Breast epithelium (tissue), 4 donors: ENCODE measurements around the gene DYNLRB1. TPM values are rescaled to one million over a fixed set of nuclear protein-coding genes. Genes with fewer than 3 reads are reported as not detected.

Experiments used
- DNase-seq, 2 donors: peaks; one replicate each; pipeline ENCODE4 v3.0.0-alpha.2; 2019; ENCODE audit warnings: low spot score in 2 of 2
- H3K27ac ChIP-seq, 2 donors: fragments of 200-600 bp; sonication (generic) in 1 of 2; one replicate each; pipeline ENCODE4 v1.5.1; 2016 to 2019; ENCODE audit warnings: mild to moderate bottlenecking in 1 of 2
- H3K27me3 ChIP-seq, 2 donors: fragments of 200-600 bp; sonication (generic) in 1 of 2; one replicate each; pipeline versions ENCODE4 v1.5.1 to v1.6.0; 2017 to 2019; ENCODE audit warnings: control low read depth in 1 of 2, mild to moderate bottlenecking in 1 of 2
- H3K36me3 ChIP-seq: fragments of 200-600 bp; one replicate; pipeline ENCODE4 v1.5.1; 2019
- H3K4me1 ChIP-seq, 2 donors: fragments of 200-600 bp; sonication (generic); one replicate each; pipeline ENCODE4 v1.5.1; 2016 to 2019; ENCODE audit warnings: control low read depth in 1 of 2
- H3K4me3 ChIP-seq, 3 donors: fragments of 200-600 bp; sonication (generic); 1 replicate in 2 of 3; 2 replicates in 1 of 3; pipeline ENCODE4 v1.5.1; 2016 to 2019; ENCODE audit warnings: mild to moderate bottlenecking in 3 of 3, moderate library complexity in 2 of 3
- H3K9me3 ChIP-seq, 2 donors: fragments of 200-600 bp; sonication (generic) in 1 of 2; one replicate each; pipeline ENCODE4 v1.5.1; 2016 to 2019; ENCODE audit warnings: control low read depth in 1 of 2
- CTCF ChIP-seq, 3 donors: fragments of 450-650 bp; IDR thresholded peaks; one replicate each; pipeline ENCODE4 v1.5.1; 2016 to 2017; ENCODE audit warnings: antibody characterized with exemption in 3 of 3, mild to moderate bottlenecking in 3 of 3, moderate library complexity in 3 of 3
- POLR2A ChIP-seq: fragments of 450-650 bp; IDR thresholded peaks from one replicate; pipeline ENCODE4 v1.6.1; 2016; ENCODE audit warnings: antibody characterized with exemption, mild to moderate bottlenecking, moderate library complexity
- POLR2AphosphoS5 ChIP-seq, 3 donors: sonication (generic); formaldehyde crosslinking; IDR thresholded peaks; one replicate each; pipeline ENCODE4 v1.6.1; 2017; ENCODE audit warnings: antibody characterized with exemption in 3 of 3
- intact Hi-C: fragments of 100-400 bp; cut with DNase I; formaldehyde crosslinking; loops from one replicate; pipeline ENCODE4 v1.15.1; 2023; ENCODE audit warnings: low total_unique reads
- total RNA-seq, 3 donors: library from RNA; depleted of rRNA; stranded (reverse); fragments of >200 nt; gene quantifications; one replicate each; pipeline ENCODE4 v1.1.0, GENCODE V29; 2016

Gene DYNLRB1
- total RNA-seq, 3 donors from 2014 or later = 77.7 to 100.0 (median 98.1) TPM

DNA sequence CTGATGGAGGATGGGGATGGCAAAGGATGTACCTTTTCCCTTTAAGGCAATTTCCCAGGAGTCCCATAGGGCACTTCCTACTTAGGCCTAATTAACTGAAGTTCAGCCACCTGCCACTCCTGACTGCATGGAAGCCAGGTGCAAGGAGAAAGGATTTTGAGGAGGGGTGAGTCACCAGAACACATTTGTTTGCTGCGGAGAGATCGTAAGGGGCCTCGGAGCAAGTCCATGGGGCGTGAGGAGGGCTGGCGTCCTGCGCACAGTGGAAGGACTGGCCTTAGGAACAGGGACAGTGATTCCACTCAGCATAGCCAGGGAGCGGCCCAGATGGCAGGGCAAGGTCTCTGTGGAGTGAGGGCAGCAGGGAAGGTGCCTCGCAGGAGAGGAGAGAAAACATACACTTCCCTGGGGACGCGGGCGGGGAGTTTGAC, 30.5 kb downstream of the DYNLRB1 start:
- H3K9me3 ChIP-seq = no peaks in the 10 kb centered on the region
- intact Hi-C loops = no loop called here
- no peaks in the 10 kb centered on the region for H3K27me3 ChIP-seq
- no peak overlapping the region for H3K27ac ChIP-seq
- no peak for DNase-seq
- H3K4me1 ChIP-seq = no peaks in the 10 kb centered on the region
- no peak for TF ChIP-seq POLR2A
- TF ChIP-seq CTCF (IDR thresholded peaks at IDR 0.05) = no peak
- TF ChIP-seq POLR2AphosphoS5 (IDR thresholded peaks at IDR 0.05) = no peak
- H3K4me3 ChIP-seq = no peak overlapping the region
- H3K36me3 ChIP-seq = no peaks in the 10 kb centered on the region

DNA sequence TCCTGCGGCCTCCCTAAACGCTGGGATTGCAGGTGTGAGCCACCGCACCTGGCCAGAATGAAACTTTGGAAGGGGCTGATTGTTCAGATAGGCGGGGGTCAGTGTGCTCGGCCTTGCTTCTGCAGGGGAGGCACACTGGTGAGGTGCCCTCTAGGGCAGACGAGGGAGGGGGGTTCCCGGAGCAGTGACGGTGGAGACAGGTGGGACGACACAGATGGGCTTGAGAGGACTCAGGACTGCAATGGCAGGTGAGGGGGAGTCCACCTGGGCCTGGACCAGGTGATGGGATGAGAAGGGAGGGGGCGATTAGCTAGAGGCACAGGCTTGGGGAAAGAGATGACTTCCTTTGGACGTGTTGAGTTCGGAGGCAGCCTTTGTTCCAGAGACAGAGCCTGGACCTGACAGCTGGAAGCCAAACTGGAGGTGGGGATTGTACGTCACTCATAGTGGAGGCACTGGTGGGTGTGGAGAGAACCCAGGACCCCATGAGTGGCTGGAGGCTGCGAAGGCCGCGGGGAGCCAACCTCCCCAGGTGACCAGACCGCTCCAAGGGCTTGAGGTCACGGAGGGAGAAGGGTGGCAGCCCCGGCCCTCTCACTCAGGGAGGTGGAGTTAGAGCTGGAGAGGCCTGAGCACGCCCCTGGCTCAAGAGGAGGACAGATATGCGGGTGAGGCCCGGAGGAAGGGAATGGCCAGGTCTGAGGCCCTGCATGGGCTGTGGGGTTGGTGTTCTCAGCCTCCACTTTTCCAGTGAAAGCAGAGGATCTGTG, 31.8 kb downstream of the DYNLRB1 start:
- Histone ChIP-seq H3K27ac (no peak overlapping the region), H3K4me1 (no peaks in the 10 kb centered on the region), H3K36me3 (no peaks in the 10 kb centered on the region), H3K9me3 (no peaks in the 10 kb centered on the region), H3K4me3 (no peak overlapping the region), H3K27me3 (no peaks in the 10 kb centered on the region)
- no peak for DNase-seq
- TF ChIP-seq CTCF (IDR thresholded peaks at IDR 0.05) (no peak), POLR2AphosphoS5 (IDR thresholded peaks at IDR 0.05) (no peak), POLR2A (no peak)
- intact Hi-C loops = loop anchor here (1.0 kb wide), 1 partner anchor 17 kb away; no protein-coding TSS in a partner anchor

GRCh38 chr20:34549291-34549928, 33.2 kb downstream of the DYNLRB1 start:
- Histone ChIP-seq H3K9me3 (no peaks in the 10 kb centered on the region), H3K27ac (no peak overlapping the region), H3K36me3 (no peaks in the 10 kb centered on the region), H3K27me3 (no peaks in the 10 kb centered on the region), H3K4me1 (no peaks in the 10 kb centered on the region), H3K4me3 (no peak overlapping the region)
- DNase-seq = no peak
- intact Hi-C loops = no loop called here
- TF ChIP-seq POLR2AphosphoS5 (IDR thresholded peaks at IDR 0.05) = no peak

GRCh38 chr20:34549929-34550305, 33.7 kb downstream of the DYNLRB1 start:
- Histone ChIP-seq H3K9me3 (no peaks in the 10 kb centered on the region), H3K4me3 (no peak overlapping the region), H3K27me3 (no peaks in the 10 kb centered on the region), H3K27ac (no peak overlapping the region), H3K36me3 (no peaks in the 10 kb centered on the region), H3K4me1 (no peaks in the 10 kb centered on the region)
- DNase-seq = no peak
- TF ChIP-seq POLR2AphosphoS5 (IDR thresholded peaks at IDR 0.05) (no peak), CTCF (IDR thresholded peaks at IDR 0.05) (no peak), POLR2A (no peak)
- intact Hi-C loops = no loop called here

DNA sequence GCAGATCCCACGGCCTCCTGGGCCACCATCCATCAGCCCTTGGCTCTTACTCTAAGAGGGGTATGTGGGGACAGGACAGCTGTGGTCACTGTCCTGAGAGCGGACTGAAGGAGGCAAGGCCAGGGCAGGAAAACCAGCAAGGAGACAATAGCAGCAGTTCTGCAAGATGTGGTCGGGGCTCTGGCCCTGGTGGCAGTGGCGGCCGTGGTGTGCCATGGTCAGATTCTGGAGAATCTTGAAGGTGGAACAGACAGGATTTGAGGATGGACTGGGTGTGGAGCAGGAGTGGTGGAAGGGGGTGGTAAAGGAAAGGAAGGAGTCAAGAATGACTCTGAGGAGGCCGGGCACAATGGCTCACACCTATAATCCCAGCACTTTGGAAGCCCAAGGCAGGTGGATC, 36.3 kb downstream of the DYNLRB1 start:
- Histone ChIP-seq H3K27ac (no peak overlapping the region), H3K9me3 (no peaks in the 10 kb centered on the region), H3K4me3 (no peak overlapping the region), H3K4me1 (no peaks in the 10 kb centered on the region), H3K27me3 (no peaks in the 10 kb centered on the region), H3K36me3 (no peaks in the 10 kb centered on the region)
- intact Hi-C loops = no loop called here
- DNase-seq = no peak
- TF ChIP-seq POLR2A (no peak), CTCF (IDR thresholded peaks at IDR 0.05) (no peak), POLR2AphosphoS5 (IDR thresholded peaks at IDR 0.05) (no peak)
